Hypothalamus (tissue), 51 donors: ENCODE results near the gene CPE.
"Not testable (repeated sequence)": the region's sequence is repeated elsewhere in the genome, so short reads cannot be mapped to it uniquely, and the experiment has no call there.

Experiments used
- DNase-seq, 51 donors: peaks; one replicate each; lab custom pipeline; 2025; lab: John Stamatoyannopoulos, UW

CPE gene

GRCh38 chr4:165378745-165379677 is at the start of gene CPE:
CPE (plus strand) TSS chr4:165379008; CDS start chr4:165379222, 214 bp downstream.
- peak; percentile 21 to 90 (median 77) for DNase-seq

DNA sequence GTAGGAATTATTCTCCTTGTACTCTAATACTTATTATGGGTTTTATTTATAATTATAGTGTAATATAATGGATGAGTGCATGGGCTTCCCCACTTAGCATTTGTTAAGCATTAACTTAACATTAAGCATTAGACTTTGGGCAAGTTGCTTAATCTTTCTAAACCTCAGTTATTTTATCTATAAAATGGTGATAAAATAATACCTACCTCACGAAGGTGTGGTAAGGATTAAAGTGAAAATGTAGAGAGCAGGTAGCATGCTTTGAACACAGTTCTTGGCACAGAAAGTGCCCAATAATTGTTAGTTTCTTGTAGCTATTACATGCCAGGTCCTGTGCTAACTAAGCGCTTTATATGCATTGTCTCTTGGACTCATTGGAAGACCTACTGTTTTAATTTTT is 48.7 kb upstream of the CPE start:
- no peak for DNase-seq

DNA sequence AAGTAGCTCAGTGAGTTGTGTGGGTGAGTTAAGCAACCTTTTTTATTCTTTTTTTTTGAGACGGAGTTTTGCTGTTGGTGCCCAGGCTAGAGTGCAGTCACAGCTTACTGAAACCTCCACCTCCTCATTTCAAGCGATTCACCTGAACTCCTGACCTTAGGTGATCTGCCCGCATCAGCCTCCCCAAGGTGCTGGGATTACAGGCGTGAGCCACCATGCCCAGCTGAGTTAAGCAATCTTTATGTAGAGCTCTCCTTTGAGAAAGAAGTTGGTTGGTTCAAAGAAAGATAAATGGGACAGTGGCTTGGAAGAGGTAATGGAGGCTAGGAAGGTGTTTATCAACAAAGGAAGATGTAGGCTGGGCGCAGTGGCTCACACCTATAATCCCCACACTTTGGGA is 48.1 kb upstream of the CPE start:
- DNase-seq = no peak

DNA sequence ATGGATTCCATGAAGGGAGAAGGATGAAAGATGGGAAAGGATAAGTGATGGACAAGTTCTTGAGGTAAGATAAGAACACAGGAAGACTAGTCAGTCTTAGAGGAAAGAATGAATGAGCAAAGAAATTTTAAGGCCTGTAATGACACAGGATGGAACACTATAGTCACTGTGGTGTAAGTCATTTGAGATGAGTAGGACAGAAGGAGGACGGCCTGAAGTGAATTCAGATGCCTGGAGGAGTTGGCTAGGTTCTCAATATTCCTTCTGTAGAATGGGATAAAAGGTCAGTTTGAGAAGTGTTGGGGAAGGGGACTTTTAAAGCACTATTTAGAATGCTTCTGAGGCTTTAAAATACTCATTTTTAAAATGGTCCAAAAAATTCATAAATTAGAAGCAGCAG is 47.4 kb upstream of the CPE start:
- no peak for DNase-seq

DNA sequence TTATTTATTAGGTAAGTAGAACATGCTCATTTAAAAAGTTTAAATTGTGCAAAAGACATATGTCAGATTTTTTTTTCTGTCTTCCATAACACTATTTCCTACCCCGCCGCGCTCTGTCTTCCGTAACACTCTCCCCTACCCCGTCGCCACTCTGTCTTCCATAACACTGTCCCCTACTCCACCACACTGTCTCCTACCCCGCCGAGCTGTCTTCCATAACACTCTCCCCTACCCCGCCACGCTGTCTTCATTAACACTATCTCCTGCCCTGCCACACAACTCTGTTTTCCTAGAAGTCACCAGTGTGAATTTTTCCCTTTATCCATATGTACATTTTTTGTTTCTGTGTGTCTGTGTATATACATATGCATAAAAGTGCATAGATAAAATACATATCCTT is 47.0 kb upstream of the CPE start:
- no peak for DNase-seq

DNA sequence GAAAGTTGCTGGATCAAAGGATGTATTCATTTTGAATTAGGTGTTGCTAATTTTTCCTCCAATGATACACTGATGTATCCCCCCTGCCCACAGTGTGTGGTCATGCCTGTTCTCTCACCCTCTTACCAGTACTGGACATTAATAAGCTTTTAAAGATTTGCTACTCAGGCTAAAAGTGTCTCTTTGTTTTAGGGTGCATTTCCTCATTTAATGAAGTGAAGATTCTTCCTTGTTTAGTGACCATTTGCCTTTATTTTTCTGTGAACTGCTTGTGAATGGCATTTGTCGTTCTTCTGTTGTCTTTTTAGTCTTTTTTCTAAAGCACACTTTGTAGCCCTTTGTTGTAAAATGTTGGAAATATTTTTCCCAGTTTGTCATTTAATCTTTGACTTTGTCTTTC is 46.3 kb upstream of the CPE start:
- DNase-seq = no peak

DNA sequence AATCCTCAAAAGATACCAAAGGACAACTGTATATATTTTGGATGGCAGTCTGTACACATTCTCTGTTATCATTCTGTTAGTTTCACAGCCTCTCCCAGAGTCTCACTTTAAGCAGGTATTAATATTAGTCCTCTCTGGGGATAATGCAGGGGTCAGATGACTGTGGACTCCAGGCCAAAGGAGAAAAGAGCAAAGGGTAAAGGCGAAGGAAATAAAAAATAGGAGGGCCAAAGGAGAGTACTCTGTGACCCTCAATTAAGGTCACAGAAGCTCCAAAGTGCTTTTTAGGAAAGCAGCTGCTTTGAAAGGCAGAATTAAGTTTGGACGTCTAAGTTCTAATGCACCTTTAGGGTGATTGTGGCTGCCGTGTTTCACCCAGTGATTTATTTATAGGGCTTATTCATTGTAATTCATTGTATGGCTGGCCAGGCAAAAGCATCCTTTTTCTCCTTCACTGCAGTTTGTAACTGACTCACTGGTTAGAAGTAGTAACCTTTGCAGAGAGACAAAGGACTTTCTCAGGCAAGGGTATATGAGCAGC is 43.6 kb upstream of the CPE start:
- DNase-seq = no peak

- DNase-seq = no peak
These were observed 42.1 kb upstream of the CPE start for GRCh38 chr4:165336743-165337142.

GRCh38 chr4:165342340-165342739 is 36.5 kb upstream of the CPE start:
- not testable (repeated sequence) for DNase-seq

GRCh38 chr4:165343353-165344191 is 35.2 kb upstream of the CPE start:
- DNase-seq = peak in 1 of 51 donors; percentile 42

DNA sequence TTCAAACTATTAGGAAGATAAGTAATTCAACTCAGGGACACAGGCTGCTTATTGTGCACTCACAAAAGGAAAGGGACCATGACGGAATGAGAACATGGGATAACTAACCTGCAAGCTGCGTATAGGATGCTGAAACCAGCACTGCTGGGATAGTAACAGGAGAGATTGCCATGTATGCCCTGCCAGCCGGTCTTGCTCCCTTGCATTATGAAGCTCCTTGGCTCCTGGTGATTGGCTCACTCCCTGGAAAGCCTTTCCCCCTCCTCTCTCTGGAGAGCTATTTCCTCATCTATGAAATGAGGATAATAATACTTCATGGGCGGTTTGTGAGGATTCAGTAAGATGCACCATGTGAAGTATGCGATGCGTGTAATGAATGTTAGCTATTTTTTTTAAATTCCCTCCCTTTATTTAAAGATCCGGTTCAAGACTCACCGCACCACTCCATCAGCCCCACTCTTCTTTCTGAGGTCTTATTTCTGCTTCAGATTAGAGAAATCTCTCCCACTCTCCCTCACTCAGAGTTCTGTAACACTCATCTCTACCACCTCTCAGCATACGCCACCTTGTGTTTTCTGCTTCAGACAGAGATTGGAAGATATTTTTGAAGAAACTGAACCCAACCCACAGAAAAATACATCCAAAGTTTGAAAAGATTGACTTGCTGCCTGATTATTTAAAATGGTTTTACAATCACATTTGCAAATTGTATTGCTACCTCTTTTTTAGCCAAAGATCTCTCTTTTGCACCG is 33.0 kb upstream of the CPE start:
- DNase-seq = peak in 1 of 51 donors; percentile 37

DNA sequence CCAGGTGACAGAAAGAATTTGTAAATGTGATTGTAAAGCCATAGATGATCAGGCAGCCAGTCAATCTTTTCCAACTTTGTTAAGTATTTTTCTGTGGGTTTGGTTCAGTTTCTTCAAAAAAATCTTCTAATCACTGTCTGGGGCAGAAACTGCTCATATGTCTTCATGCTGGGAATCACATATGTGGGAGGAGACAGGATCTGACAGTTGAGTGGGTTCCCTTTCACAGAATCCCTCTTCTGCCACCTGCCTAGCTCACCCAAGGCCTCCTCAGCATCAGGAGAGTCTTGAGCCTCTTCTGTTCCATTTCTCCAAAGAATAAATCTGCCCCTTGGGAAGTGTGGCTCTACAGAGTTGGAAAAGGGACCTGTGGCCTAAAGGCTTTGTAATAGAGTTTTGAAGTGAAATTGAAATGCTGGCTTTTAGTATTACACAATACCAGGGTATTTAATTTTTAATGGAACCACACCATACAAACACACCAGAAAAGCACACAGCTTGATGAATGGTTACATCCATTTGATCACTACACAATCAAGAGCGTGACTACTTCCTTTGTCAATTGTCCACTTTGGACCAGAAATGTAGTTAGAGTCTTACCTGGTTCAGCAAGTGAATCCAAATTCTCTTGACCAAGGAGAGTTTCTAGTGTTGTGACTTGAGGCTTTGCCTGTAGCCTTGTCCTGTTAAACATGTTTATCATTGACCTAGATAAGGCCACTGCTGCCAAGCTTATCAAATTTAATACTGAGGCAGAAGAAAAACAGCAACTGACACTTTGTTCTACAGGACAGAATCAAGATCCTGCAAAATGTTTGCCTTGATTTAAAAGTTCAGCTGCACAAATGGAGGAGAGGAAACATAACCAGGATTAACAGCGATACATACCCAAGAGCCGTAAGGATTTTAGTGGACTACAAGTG is 30.9 kb upstream of the CPE start:
- DNase-seq = no peak

GRCh38 chr4:165351359-165352130 is 27.3 kb upstream of the CPE start:
- DNase-seq = no peak

GRCh38 chr4:165355900-165356300 is 22.9 kb upstream of the CPE start:
- peak in 22 of 51 donors; percentile 3 to 57 (median 15) for DNase-seq

DNA sequence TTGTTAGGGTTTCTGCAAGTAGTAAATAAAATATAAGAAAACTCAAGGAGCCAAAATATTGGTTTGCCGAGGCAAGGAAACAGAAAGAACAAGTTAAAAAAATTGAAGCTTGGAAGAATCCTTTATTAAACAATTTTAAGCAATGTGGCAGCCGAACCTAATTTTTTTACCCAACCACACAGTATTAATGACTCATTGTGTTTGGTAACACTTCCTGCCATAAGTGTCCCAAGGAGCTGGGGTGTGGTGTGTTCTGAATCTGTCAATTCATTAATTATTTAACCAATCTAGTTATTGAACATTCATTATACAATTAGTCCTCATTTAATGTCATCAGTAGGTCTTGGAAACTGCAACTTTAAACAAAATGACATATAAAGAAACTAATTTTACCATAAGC is 19.3 kb upstream of the CPE start:
- no peak for DNase-seq

DNA sequence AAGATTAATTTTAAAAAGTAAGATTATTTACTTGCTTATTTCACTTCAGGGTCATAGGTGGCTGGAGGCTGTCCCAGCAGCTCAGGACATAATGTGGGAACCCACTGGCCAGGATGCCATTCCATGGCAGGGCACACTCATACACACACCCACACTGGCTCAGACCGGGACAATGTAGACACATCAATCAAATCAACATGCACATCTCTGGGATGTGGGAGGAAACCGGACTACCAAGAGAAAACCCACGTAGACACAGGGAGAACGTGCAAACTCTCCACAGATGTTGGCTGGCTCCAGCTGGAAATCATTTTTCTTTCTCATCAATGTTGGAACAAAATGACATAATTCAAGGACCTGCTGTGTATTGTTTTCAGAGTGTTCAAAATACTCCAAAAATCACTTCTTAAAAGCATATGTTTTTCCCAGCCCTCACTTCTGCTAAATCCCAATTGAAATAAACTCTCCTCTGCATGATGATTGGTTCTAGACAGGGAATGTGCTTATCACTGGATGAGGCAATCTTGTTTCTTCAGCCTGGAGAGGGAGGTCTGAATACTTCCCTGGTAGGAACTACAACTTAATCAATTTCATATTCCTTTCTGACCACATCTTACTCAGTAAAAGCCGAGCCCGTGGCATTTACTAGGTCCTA is 18.6 kb upstream of the CPE start:
- DNase-seq = no peak

- no peak for DNase-seq
These were observed 17.7 kb upstream of the CPE start for GRCh38 chr4:165360985-165361670.

- no peak for DNase-seq
These were observed 17.0 kb upstream of the CPE start for GRCh38 chr4:165361810-165362209.
